GM23338 (cell line): Measurements from ENCODE around the gene RRM1. TPM values are rescaled to one million over a fixed set of nuclear protein-coding genes. Genes with fewer than 3 reads are reported as not detected.

Experiments
- ATAC-seq: fragments of 200-7000 bp; cut with Tn5 transposase; 3 replicates; pipeline ENCODE4 v1.9.1; 2020
- DNase-seq: peaks from one replicate; pipeline ENCODE4 v3.0.0-alpha.2; 2015; ENCODE audit warnings: low spot score
- H2AFZ ChIP-seq: fragments of 200-600 bp; sonication (generic); 2 replicates; pipeline ENCODE4 v1.8.0; 2016; ENCODE audit warnings: antibody characterized with exemption, mild to moderate bottlenecking, moderate library complexity
- H3F3A ChIP-seq: fragments of 200-600 bp; sonication (generic); replicated peaks from 2 replicates; pipeline ENCODE4 v1.8.0; 2017; ENCODE audit warnings: antibody characterized with exemption, mixed run types, low read depth
- H3K27ac ChIP-seq: fragments of 200-600 bp; sonication (generic); 2 replicates; pipeline ENCODE4 v1.6.1; 2016; ENCODE audit warnings: low read depth
- H3K27me3 ChIP-seq: fragments of 200-600 bp; sonication (generic); 2 replicates; pipeline ENCODE4 v1.8.0; 2016; ENCODE audit warnings: mild to moderate bottlenecking, mixed run types, moderate library complexity; ENCODE audit not compliant: insufficient read depth
- H3K36me3 ChIP-seq: fragments of 200-600 bp; sonication (generic); 2 replicates; pipeline ENCODE4 v1.8.0; 2016; ENCODE audit warnings: mild to moderate bottlenecking; ENCODE audit not compliant: insufficient read depth
- H3K4me1 ChIP-seq: fragments of 200-600 bp; sonication (generic); 2 replicates; pipeline ENCODE4 v1.8.0; 2016; ENCODE audit warnings: mild to moderate bottlenecking, moderate library complexity; ENCODE audit not compliant: insufficient read depth
- H3K4me2 ChIP-seq: fragments of 200-600 bp; sonication (generic); 2 replicates; pipeline ENCODE4 v1.7.1; 2017; ENCODE audit warnings: mixed run types
- H3K4me3 ChIP-seq: fragments of 200-600 bp; sonication (generic); 2 replicates; pipeline ENCODE4 v1.6.1; 2016; ENCODE audit warnings: mixed run types
- H3K79me2 ChIP-seq: fragments of 200-600 bp; sonication (generic); replicated peaks from 2 replicates; pipeline ENCODE4 v1.8.0; 2017; ENCODE audit warnings: mild to moderate bottlenecking; ENCODE audit not compliant: insufficient read depth
- H3K9me2 ChIP-seq: fragments of 200-600 bp; sonication (generic); 2 replicates; pipeline ENCODE4 v1.8.0; 2017; ENCODE audit not compliant: insufficient read depth
- H4K20me1 ChIP-seq: fragments of 200-600 bp; sonication (generic); replicated peaks from 2 replicates; pipeline ENCODE4 v1.8.0; 2017; ENCODE audit warnings: mild to moderate bottlenecking; ENCODE audit not compliant: insufficient read depth
- H3K27ac Mint-ChIP-seq: 2 replicates; pipeline ENCODE4 v1.8.0; 2020; ENCODE audit warnings: inconsistent platforms, mild to moderate bottlenecking, moderate library complexity, mixed read lengths
- H3K27me3 Mint-ChIP-seq: 3 replicates; pipeline ENCODE4 v1.8.0; 2022; ENCODE audit warnings: low read depth, mild to moderate bottlenecking, moderate library complexity, mixed read lengths, inconsistent platforms; ENCODE audit not compliant: insufficient read depth, poor library complexity
- H3K36me3 Mint-ChIP-seq: 3 replicates; pipeline ENCODE4 v1.8.0; 2021; ENCODE audit warnings: low read depth, mild to moderate bottlenecking, inconsistent platforms, moderate library complexity, mixed read lengths
- H3K4me1 Mint-ChIP-seq: 3 replicates; pipeline ENCODE4 v1.8.0; 2020; ENCODE audit warnings: mild to moderate bottlenecking, inconsistent platforms, mixed read lengths
- H3K4me3 Mint-ChIP-seq: 3 replicates; pipeline ENCODE4 v1.8.0; 2021; ENCODE audit warnings: moderate library complexity, mild to moderate bottlenecking, inconsistent platforms, mixed read lengths
- H3K9me3 Mint-ChIP-seq: 3 replicates; pipeline ENCODE4 v1.8.0; 2020; ENCODE audit warnings: moderate library complexity, mild to moderate bottlenecking, inconsistent platforms, mixed read lengths
- EZH2 ChIP-seq: fragments of 200-600 bp; sonication (generic); IDR thresholded peaks from one replicate; pipeline ENCODE4 v1.8.0; 2017; ENCODE audit warnings: antibody characterized with exemption, mild to moderate bottlenecking, low read depth; ENCODE audit not compliant: unreplicated experiment
- EZH2phosphoT487 ChIP-seq: fragments of 200-600 bp; sonication (generic); IDR thresholded peaks from one replicate; pipeline ENCODE4 v1.8.1; 2018; ENCODE audit warnings: antibody characterized with exemption; ENCODE audit not compliant: unreplicated experiment
- JUNB ChIP-seq: IDR thresholded peaks from one replicate; pipeline ENCODE4 v1.6.1; 2016; ENCODE audit warnings: antibody characterized with exemption; ENCODE audit not compliant: unreplicated experiment
- NANOG ChIP-seq: IDR thresholded peaks from 2 replicates; pipeline ENCODE4 v1.6.1; 2016; ENCODE audit warnings: antibody characterized with exemption, borderline replicate concordance
- POLR2AphosphoS5 ChIP-seq: IDR thresholded peaks from 2 replicates; pipeline ENCODE4 v1.6.1; 2016; ENCODE audit warnings: antibody characterized with exemption, low read depth
- STAT1 ChIP-seq: IDR thresholded peaks from one replicate; pipeline ENCODE4 v1.6.1; 2016; ENCODE audit warnings: antibody characterized with exemption; ENCODE audit not compliant: unreplicated experiment
- ZNF331 ChIP-seq: fragments of 250-450 bp; sonication (Bioruptor Pico); IDR thresholded peaks from 2 replicates; pipeline ENCODE4 v1.5.0; 2020; ENCODE audit warnings: low read depth, mild to moderate bottlenecking, moderate library complexity
- polyA plus RNA-seq: library from polyadenylated mRNA; unstranded; fragments of >200 nt; fragmentation: Nextera tagmentation; extraction: Ambion mirVana; gene quantifications from 2 replicates; pipeline ENCODE4 v1.2.1, GENCODE V29; 2016
- total RNA-seq: library from RNA; depleted of rRNA; stranded (reverse); fragments of >200 nt; shearing (Covaris generic); gene quantifications from 2 replicates; pipeline ENCODE4 v1.2.3, GENCODE V29; 2014
- TF ChIP-seq, protein P1 (sequence below): IDR thresholded peaks from one replicate; pipeline ENCODE4 v1.6.1; 2018; ENCODE audit warnings: antibody characterized with exemption; ENCODE audit not compliant: unreplicated experiment
- TF ChIP-seq, protein P2 (sequence below), 2 experiments: fragments of 200-600 bp in 1 of 2; sonication (generic) in 1 of 2; conservative IDR thresholded peaks; 2 replicates each; pipeline versions ENCODE4 v1.5.1 to v1.6.1; 2016 to 2017; ENCODE audit warnings: antibody characterized with exemption in 2 of 2, low read depth in 2 of 2, mild to moderate bottlenecking in 2 of 2, moderate library complexity in 1 of 2
- TF ChIP-seq, protein P3 (sequence below): IDR thresholded peaks from 2 replicates; pipeline ENCODE4 v1.6.1; 2016; ENCODE audit warnings: antibody characterized with exemption

Gene RRM1
- total and polyA plus RNA-seq, 2 experiments from 2014 or later = 47.3 to 96.8 TPM

DNA sequence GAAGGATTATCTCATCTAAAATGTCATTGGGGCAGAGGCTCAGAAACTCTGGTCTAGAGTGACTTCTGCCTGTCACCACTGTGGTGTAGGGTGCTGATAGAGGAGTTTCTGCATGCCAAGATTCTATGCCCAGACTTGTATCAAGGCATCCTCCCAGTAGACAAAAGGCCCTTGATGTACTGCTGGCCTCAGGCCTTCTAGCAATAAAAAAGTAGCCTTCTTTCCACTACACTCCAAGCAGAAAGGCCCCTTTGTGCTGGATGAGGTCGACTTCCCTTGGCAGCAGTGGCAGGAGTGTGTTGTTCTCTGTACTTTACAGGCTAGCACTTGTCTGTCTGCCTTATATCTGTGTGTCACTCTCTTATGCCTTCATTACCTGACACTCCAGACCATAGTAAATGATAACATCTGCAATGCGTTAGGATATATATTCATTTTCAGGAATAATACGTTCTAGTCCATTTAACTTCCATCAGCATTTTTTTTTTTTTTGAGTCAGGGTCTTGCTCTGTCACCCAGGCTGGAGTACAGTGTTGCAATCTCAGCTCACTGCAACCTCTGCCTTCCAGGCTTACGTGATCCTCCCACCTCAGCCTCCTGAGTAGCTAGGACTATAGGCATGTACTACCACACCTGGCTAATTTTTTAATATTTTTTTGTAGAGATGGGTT lies 49.5 kb upstream of the RRM1 start:
- no peaks in the 10 kb centered on the region for H3F3A ChIP-seq
- Mint-ChIP-seq H3K4me3 (no peak overlapping the region), H3K4me1 (no peaks in the 10 kb centered on the region), H3K27ac (no peak overlapping the region), H3K36me3 (no peaks in the 10 kb centered on the region), H3K27me3 (peaks cover 4% of the 10 kb centered on the region), H3K9me3 (no peaks in the 10 kb centered on the region)
- H3K27me3 ChIP-seq = no peaks in the 10 kb centered on the region
- no peak for TF ChIP-seq EZH2
- TF ChIP-seq, protein P1, sequence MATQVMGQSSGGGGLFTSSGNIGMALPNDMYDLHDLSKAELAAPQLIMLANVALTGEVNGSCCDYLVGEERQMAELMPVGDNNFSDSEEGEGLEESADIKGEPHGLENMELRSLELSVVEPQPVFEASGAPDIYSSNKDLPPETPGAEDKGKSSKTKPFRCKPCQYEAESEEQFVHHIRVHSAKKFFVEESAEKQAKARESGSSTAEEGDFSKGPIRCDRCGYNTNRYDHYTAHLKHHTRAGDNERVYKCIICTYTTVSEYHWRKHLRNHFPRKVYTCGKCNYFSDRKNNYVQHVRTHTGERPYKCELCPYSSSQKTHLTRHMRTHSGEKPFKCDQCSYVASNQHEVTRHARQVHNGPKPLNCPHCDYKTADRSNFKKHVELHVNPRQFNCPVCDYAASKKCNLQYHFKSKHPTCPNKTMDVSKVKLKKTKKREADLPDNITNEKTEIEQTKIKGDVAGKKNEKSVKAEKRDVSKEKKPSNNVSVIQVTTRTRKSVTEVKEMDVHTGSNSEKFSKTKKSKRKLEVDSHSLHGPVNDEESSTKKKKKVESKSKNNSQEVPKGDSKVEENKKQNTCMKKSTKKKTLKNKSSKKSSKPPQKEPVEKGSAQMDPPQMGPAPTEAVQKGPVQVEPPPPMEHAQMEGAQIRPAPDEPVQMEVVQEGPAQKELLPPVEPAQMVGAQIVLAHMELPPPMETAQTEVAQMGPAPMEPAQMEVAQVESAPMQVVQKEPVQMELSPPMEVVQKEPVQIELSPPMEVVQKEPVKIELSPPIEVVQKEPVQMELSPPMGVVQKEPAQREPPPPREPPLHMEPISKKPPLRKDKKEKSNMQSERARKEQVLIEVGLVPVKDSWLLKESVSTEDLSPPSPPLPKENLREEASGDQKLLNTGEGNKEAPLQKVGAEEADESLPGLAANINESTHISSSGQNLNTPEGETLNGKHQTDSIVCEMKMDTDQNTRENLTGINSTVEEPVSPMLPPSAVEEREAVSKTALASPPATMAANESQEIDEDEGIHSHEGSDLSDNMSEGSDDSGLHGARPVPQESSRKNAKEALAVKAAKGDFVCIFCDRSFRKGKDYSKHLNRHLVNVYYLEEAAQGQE = no peak
- TF ChIP-seq STAT1 = no peak
- no peak for TF ChIP-seq JUNB
- TF ChIP-seq POLR2AphosphoS5 = no peak
- TF ChIP-seq, protein P2, sequence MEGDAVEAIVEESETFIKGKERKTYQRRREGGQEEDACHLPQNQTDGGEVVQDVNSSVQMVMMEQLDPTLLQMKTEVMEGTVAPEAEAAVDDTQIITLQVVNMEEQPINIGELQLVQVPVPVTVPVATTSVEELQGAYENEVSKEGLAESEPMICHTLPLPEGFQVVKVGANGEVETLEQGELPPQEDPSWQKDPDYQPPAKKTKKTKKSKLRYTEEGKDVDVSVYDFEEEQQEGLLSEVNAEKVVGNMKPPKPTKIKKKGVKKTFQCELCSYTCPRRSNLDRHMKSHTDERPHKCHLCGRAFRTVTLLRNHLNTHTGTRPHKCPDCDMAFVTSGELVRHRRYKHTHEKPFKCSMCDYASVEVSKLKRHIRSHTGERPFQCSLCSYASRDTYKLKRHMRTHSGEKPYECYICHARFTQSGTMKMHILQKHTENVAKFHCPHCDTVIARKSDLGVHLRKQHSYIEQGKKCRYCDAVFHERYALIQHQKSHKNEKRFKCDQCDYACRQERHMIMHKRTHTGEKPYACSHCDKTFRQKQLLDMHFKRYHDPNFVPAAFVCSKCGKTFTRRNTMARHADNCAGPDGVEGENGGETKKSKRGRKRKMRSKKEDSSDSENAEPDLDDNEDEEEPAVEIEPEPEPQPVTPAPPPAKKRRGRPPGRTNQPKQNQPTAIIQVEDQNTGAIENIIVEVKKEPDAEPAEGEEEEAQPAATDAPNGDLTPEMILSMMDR (conservative IDR thresholded peaks at IDR 0.05; ENCODE audit: low read depth in 2 of 2) = no peak
- no peak for TF ChIP-seq EZH2phosphoT487
- TF ChIP-seq NANOG = no peak
- no peak overlapping the region for H3K4me3 ChIP-seq
- DNase-seq (no peak), ATAC-seq (no peak)
- no peaks in the 10 kb centered on the region for H3K9me2 ChIP-seq
- no peak overlapping the region for H3K4me2 ChIP-seq
- H3K36me3 ChIP-seq = no peaks in the 10 kb centered on the region
- no peak overlapping the region for H2AFZ ChIP-seq
- H3K4me1 ChIP-seq = no peaks in the 10 kb centered on the region
- no peaks in the 10 kb centered on the region for H3K79me2 ChIP-seq
- no peak overlapping the region for H3K27ac ChIP-seq
- H4K20me1 ChIP-seq = no peaks in the 10 kb centered on the region; the same call in 1 of the 2 replicates

DNA sequence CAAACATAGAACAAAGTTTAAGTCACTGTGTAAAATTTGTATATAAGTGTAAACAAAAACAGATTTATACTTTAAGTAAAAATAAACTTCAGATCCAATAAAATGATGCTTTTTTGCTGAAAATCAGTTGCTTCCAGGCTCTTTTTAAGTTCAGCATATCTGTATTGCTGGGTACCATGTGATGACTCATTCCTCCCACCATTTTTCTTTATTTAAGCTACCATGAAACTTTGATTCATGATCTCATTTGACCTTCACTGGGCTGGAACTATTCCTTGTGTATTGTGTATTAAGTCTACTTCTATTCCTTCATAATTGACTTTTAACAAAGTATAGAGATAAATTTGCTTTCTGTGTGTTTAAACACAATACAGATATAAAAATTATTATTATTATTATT lies 46.3 kb upstream of the RRM1 start:
- H3K4me1 ChIP-seq = no peaks in the 10 kb centered on the region
- H3K4me3 ChIP-seq = no peak overlapping the region
- no peaks in the 10 kb centered on the region for H3F3A ChIP-seq
- 0 out of 3 replicates have a peak, but pooled peaks cover 4% of the 10 kb centered on the region for H3K36me3 Mint-ChIP-seq
- no peaks in the 10 kb centered on the region; the same call in 2 of the 3 replicates for H3K9me3 Mint-ChIP-seq
- no peaks in the 10 kb centered on the region for H3K9me2 ChIP-seq
- no peaks in the 10 kb centered on the region for H3K4me1 Mint-ChIP-seq
- no peaks in the 10 kb centered on the region for H3K36me3 ChIP-seq
- no peak for ATAC-seq
- no peaks in the 10 kb centered on the region; the same call in 1 of the 2 replicates for H4K20me1 ChIP-seq
- H3K27ac ChIP-seq = no peak overlapping the region
- H3K4me2 ChIP-seq = no peak overlapping the region
- no peak for DNase-seq
- no peak overlapping the region for H3K27ac Mint-ChIP-seq
- H3K4me3 Mint-ChIP-seq = no peak overlapping the region
- no peak overlapping the region for H2AFZ ChIP-seq
- H3K79me2 ChIP-seq = no peaks in the 10 kb centered on the region
- no peaks in the 10 kb centered on the region for H3K27me3 ChIP-seq
- H3K27me3 Mint-ChIP-seq = peaks cover 4% of the 10 kb centered on the region
- no peak for TF ChIP-seq JUNB
- TF ChIP-seq, protein P3, sequence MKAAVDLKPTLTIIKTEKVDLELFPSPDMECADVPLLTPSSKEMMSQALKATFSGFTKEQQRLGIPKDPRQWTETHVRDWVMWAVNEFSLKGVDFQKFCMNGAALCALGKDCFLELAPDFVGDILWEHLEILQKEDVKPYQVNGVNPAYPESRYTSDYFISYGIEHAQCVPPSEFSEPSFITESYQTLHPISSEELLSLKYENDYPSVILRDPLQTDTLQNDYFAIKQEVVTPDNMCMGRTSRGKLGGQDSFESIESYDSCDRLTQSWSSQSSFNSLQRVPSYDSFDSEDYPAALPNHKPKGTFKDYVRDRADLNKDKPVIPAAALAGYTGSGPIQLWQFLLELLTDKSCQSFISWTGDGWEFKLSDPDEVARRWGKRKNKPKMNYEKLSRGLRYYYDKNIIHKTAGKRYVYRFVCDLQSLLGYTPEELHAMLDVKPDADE = no peak
- no peak for TF ChIP-seq ZNF331 (CRISPR knock-in tag)
- TF ChIP-seq, protein P2 (conservative IDR thresholded peaks at IDR 0.05; ENCODE audit: low read depth in 2 of 2) = no peak
- TF ChIP-seq EZH2phosphoT487 = no peak
- TF ChIP-seq, protein P1 = no peak
- TF ChIP-seq STAT1 = no peak
- TF ChIP-seq NANOG = no peak
